Measurements from ENCODE around the gene CALD1.

CALD1 gene

GRCh38 chr7:134854816-134855215, 75.4 kb downstream of the CALD1 start:
- no peak overlapping the region for H3K4me3 ChIP-seq (ENCODE audit: low read depth, low read length)

GRCh38 chr7:134855442-134855841, 76.0 kb downstream of the CALD1 start:
- no peak overlapping the region for H3K4me3 ChIP-seq (ENCODE audit: low read depth, low read length)

GRCh38 chr7:134856091-134856490, 76.7 kb downstream of the CALD1 start:
- no peak overlapping the region for H3K4me3 ChIP-seq (ENCODE audit: low read depth, low read length)

- H3K4me3 ChIP-seq (ENCODE audit: low read depth, low read length), result no peak overlapping the region
These were observed 77.3 kb downstream of the CALD1 start for GRCh38 chr7:134856691-134857090.

GRCh38 chr7:134857958-134858357, 78.5 kb downstream of the CALD1 start:
- H3K4me3 ChIP-seq (ENCODE audit: low read depth, low read length), result no peak overlapping the region

GRCh38 chr7:134859783-134860182, 80.3 kb downstream of the CALD1 start:
- no peak overlapping the region for H3K4me3 ChIP-seq (ENCODE audit: low read depth, low read length)

- H3K4me3 ChIP-seq (ENCODE audit: low read depth, low read length), result no peak overlapping the region
These were observed 85.8 kb downstream of the CALD1 start for GRCh38 chr7:134865001-134865845.

GRCh38 chr7:134866617-134867016, 87.2 kb downstream of the CALD1 start:
- H3K4me3 ChIP-seq (ENCODE audit: low read depth, low read length), result no peak overlapping the region

GRCh38 chr7:134870156-134870555, 90.7 kb downstream of the CALD1 start:
- H3K4me3 ChIP-seq (ENCODE audit: low read depth, low read length), result no peak overlapping the region

GRCh38 chr7:134870781-134871180, 91.3 kb downstream of the CALD1 start:
- no peak overlapping the region for H3K4me3 ChIP-seq (ENCODE audit: low read depth, low read length)

GRCh38 chr7:134873253-134873652, 93.8 kb downstream of the CALD1 start:
- no peak overlapping the region for H3K4me3 ChIP-seq (ENCODE audit: low read depth, low read length)

- no peak overlapping the region for H3K4me3 ChIP-seq (ENCODE audit: low read depth, low read length)
These were observed 95.0 kb downstream of the CALD1 start for GRCh38 chr7:134874407-134874806.

- no peak overlapping the region for H3K4me3 ChIP-seq (ENCODE audit: low read depth, low read length)
These were observed 96.4 kb downstream of the CALD1 start for GRCh38 chr7:134875867-134876266.

- no peak overlapping the region for H3K4me3 ChIP-seq (ENCODE audit: low read depth, low read length)
These were observed 99.4 kb downstream of the CALD1 start for GRCh38 chr7:134878746-134879357.

GRCh38 chr7:134879815-134880475, 100.5 kb downstream of the CALD1 start:
- H3K4me3 ChIP-seq (ENCODE audit: low read depth, low read length), result no peak overlapping the region

GRCh38 chr7:134882481-134882880, 103.0 kb downstream of the CALD1 start:
- H3K4me3 ChIP-seq (ENCODE audit: low read depth, low read length), result no peak overlapping the region

- no peak overlapping the region for H3K4me3 ChIP-seq (ENCODE audit: low read depth, low read length)
These were observed 106.5 kb downstream of the CALD1 start for GRCh38 chr7:134885967-134886352.

GRCh38 chr7:134886353-134887057, 107.1 kb downstream of the CALD1 start:
- H3K4me3 ChIP-seq (ENCODE audit: low read depth, low read length), result no peak overlapping the region

- no peak overlapping the region for H3K4me3 ChIP-seq (ENCODE audit: low read depth, low read length)
These were observed 108.1 kb downstream of the CALD1 start for GRCh38 chr7:134887523-134887922.

GRCh38 chr7:134888141-134888740, 108.8 kb downstream of the CALD1 start:
- no peak overlapping the region for H3K4me3 ChIP-seq (ENCODE audit: low read depth, low read length)

Data from iPS-11a (cell line).